Skeletal muscle satellite cell (primary cell): Measurements from ENCODE around the gene CPT1C. TPM values are rescaled to one million over a fixed set of nuclear protein-coding genes. Genes with fewer than 3 reads are reported as not detected.

Experiments
- H3K27me3 ChIP-seq: 2 replicates; pipeline ENCODE4 v1.7.0; 2013; ENCODE audit warnings: low read length; ENCODE audit not compliant: control insufficient read depth, insufficient read depth
- H3K36me3 ChIP-seq: 2 replicates; pipeline ENCODE4 v1.7.0; 2013; ENCODE audit warnings: mild to moderate bottlenecking, control low read depth, low read length; ENCODE audit not compliant: insufficient read depth
- H3K4me1 ChIP-seq: 2 replicates; pipeline ENCODE4 v1.7.0; 2013; ENCODE audit warnings: low read length; ENCODE audit not compliant: control insufficient read depth, insufficient read depth
- H3K4me2 ChIP-seq: 2 replicates; pipeline ENCODE4 v1.7.0; 2013; ENCODE audit warnings: mild to moderate bottlenecking, low read length
- H3K4me3 ChIP-seq: 2 replicates; pipeline ENCODE4 v1.7.0; 2013; ENCODE audit warnings: low read length
- H3K9ac ChIP-seq: 2 replicates; pipeline ENCODE4 v1.7.0; 2013; ENCODE audit warnings: mild to moderate bottlenecking, low read depth, low read length, moderate library complexity
- H3K9me3 ChIP-seq: replicated peaks from 2 replicates; pipeline ENCODE4 v1.7.0; 2013; ENCODE audit warnings: mild to moderate bottlenecking, control low read depth, low read length
- total RNA-seq: library from RNA; depleted of rRNA; stranded (reverse); fragments of >200 nt; gene quantifications from 2 replicates; pipeline ENCODE4 v1.2.3, GENCODE V29; 2012; rRNA removed

CPT1C gene
- 5.7 and 11.4 TPM in 2 replicates for total RNA-seq

DNA sequence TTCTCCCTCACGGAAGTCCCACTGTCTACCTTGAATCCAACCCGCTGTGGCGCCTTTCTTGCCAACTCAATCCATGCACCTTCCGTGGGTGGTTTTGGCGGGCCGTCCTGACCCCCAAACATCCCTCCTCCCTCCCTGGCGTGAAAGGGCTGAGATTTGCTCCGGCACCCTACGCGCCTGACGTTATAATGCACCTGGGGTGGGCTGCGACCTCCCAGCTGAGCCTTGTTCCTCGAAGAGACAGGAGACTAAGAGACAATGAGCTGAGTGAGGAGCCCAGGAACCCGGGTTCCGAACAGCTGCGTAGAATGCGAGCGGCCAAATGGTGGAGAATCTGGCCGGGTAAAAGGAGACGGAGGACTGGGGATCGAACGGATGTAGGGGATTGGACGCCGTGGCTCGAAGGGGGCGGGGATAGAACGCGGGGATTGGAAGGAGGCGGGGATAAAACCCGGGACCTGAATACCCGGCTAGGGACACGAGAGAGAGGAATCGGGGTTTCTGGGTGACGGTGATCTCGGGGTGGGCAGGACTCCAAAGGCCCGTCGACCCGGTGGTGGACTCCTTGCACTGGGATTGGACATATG, at the start of gene CPT1C:
CPT1C (plus strand) TSS at position 461 of the 587 bp plus-strand sequence. CDS start 1,137 bp downstream, outside the sequence.
- no peaks in the 10 kb centered on the region for H3K9me3 ChIP-seq
- peaks cover 16% of the 10 kb centered on the region for H3K36me3 ChIP-seq
- H3K9ac ChIP-seq = peak within 1 kb of the TSS; percentile 49
- peaks cover 19% of the 10 kb centered on the region for H3K4me1 ChIP-seq
- H3K4me3 ChIP-seq = peak within 1 kb of the TSS; percentile 62
- H3K27me3 ChIP-seq = no peaks in the 10 kb centered on the region
- H3K4me2 ChIP-seq = peak within 1 kb of the TSS; percentile 83

DNA sequence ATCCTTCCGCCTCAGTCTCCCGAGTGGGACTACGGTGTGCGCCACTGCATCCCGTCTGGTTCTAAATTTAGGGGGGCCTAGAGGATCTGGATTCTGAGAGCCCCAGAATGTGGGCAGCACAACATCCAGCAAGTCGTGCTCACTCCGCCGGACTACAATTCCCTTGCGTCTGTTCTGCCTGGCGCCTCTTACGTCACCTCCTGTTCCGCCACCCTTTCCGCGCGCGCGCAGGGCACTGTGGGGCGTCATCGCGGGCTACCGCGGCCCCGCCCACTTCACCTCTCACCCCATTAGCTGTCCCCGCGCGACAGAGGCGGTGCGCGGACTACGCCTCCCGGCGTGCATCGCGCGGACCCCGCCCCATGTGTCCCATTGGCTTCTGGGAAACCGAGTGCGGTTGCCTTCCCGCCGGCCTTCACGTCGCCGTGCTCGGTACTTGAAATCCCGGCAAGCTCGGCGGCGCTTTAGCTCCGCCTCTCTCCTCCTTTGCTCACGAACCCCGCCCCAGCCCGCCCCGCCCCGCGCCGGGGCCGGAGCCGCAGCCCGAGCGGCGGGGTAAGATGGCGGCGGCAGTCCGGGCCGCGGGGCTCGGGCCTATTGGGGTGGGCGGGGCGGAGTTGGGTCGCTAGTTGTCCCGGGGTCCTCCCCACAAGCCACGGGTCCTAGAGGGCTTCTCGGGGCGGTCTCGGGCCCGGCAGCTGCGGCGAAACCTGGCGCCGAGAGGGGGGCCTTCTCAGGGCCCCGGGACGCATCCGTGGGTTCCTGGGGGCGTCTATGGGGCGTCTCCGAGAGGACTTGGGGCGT, 49.0 kb upstream of the CPT1C start, which contains the start of gene SCAF1:
SCAF1 (plus strand) TSS at position 522 of the 804 bp plus-strand sequence. CDS start 2,818 bp downstream, outside the sequence.
- Histone ChIP-seq H3K4me3 (peak within 1 kb of the TSS; percentile 88), H3K36me3 (peaks cover 12% of the 10 kb centered on the region), H3K4me1 (peaks cover 35% of the 10 kb centered on the region), H3K9me3 (no peaks in the 10 kb centered on the region), H3K9ac (peak within 1 kb of the TSS; percentile 99), H3K4me2 (peak within 1 kb of the TSS; percentile 98), H3K27me3 (no peaks in the 10 kb centered on the region)

DNA sequence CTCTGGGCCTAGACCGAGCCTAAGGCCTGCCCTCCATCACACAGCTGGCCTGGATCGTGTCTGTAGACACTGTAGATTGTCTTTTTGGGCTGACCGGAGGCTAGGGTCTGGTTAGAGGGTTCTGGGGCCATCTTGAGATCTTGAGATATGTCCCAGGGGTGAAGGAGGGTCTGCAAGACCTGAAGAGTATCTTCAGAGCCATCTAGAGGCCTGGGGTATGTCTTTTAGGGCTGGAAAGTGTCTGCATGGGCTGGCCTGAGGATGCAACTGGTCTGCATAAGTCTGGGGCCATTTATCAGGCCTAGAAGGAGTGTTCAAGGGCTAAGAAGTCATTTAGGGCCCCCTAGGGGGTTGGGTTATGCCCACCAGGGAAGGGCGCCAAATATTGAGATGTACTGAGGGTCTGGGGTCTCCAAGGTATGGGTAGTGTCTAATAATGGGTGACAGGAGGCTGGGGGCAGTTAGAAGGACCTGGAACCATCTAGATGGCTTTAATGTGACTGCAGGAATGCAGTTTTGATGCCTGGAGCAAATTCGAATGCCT, 48.4 kb upstream of the CPT1C start:
- H3K4me2 ChIP-seq = peak overlapping the region; percentile 98
- peaks cover 35% of the 10 kb centered on the region for H3K4me1 ChIP-seq
- peak overlapping the region; percentile 99 for H3K9ac ChIP-seq
- peak overlapping the region; percentile 88 for H3K4me3 ChIP-seq
- no peaks in the 10 kb centered on the region for H3K9me3 ChIP-seq
- H3K27me3 ChIP-seq = no peaks in the 10 kb centered on the region
- peaks cover 18% of the 10 kb centered on the region for H3K36me3 ChIP-seq

DNA sequence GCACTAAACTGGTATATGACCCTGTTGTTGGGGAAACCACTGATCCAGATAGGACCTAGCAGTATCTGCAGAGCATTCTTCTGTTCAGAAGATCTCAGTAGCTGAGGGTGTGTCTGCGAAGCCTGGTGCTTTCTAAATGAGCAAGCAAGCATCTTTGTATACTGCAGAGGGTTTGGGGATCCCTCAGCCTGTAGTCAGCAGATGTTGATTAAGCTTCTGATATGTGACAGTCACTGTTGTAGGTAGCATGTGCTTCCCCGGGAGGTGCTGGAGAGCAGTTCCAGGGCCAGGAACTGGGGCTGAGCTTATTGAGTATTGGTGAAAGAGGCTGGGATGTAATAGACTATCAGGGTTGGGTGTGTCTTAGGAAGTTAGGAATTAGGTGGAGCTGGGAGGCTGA, 47.5 kb upstream of the CPT1C start:
- Histone ChIP-seq H3K4me1 (peaks cover 28% of the 10 kb centered on the region), H3K4me3 (peak overlapping the region; percentile 88)

DNA sequence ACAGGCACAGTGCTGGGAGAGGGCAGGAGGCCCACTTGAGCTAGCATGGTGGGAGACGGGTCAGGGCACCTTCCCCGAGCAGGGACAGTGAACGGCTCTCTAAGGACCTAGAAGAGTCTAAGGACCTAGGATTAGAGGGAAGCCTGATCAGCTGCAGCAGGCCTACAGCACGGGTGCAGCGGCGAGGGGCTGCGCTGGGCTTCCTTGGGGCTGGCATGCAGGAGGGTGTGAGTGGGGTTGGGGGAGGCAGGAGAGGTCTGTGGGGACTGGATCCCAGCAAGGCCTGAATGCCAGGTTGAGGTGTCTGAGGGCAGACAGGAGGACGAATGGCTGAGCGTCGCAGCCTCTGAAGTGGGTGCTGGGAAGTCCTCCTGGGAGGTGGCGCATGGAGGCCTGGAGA, 45.3 kb upstream of the CPT1C start:
- H3K9ac ChIP-seq = no peak overlapping the region
- peaks cover 34% of the 10 kb centered on the region for H3K36me3 ChIP-seq
- H3K4me1 ChIP-seq = peaks cover 23% of the 10 kb centered on the region
- no peaks in the 10 kb centered on the region for H3K27me3 ChIP-seq
- H3K4me2 ChIP-seq = no peak overlapping the region
- no peak overlapping the region for H3K4me3 ChIP-seq
- H3K9me3 ChIP-seq = no peaks in the 10 kb centered on the region

More for the DNA sequence above, 47.5 kb upstream of the CPT1C start:
- Histone ChIP-seq H3K36me3 (peaks cover 18% of the 10 kb centered on the region), H3K9ac (peak overlapping the region; percentile 99), H3K27me3 (no peaks in the 10 kb centered on the region), H3K4me2 (peak overlapping the region; percentile 98), H3K9me3 (no peaks in the 10 kb centered on the region)

DNA sequence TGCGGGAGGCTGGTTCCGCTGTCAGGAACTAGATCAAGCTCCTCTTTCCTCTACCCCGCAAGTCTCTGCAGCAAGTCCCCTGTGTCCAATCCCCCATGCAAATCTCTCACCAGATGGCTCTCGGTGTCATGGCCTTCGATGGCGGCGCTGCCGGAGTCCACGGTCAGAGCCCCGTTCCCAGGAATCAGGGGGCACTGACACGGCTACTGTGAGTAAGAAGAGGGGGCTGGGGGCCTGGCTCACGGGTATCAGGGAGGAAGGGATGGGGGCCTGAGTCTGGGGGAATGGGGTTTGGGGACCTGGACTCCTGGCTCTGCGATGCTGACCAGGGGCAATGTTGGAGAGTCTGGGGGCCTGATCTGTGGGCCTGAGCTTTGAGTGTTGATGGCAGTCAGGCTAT, 44.9 kb upstream of the CPT1C start:
- Histone ChIP-seq H3K9ac (no peak overlapping the region), H3K4me2 (no peak overlapping the region), H3K27me3 (no peaks in the 10 kb centered on the region), H3K9me3 (no peaks in the 10 kb centered on the region), H3K36me3 (peaks cover 35% of the 10 kb centered on the region), H3K4me1 (peaks cover 20% of the 10 kb centered on the region), H3K4me3 (no peak overlapping the region)

DNA sequence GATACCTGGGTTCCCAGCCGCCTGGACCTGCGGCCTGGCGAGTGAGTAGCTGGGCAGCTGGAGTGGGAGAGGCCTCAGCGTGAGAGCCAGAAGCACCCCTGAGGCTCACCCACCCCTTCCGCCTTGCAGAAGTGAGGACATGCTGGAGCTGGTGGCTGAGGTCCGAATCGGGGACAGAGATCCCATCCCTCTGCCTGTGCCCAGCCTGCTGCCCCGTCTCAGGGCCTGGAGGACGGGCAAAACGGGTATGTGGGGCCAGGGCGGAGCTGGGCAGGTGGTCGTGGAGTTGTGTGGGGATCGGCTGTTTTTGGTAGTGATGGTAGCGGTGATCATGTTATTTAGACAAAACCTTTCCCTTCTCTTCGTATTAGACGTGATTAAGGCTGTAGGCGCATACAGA, 44.3 kb upstream of the CPT1C start:
- no peak overlapping the region for H3K4me3 ChIP-seq
- no peak overlapping the region for H3K4me2 ChIP-seq
- H3K36me3 ChIP-seq = peaks cover 37% of the 10 kb centered on the region
- peaks cover 14% of the 10 kb centered on the region for H3K4me1 ChIP-seq
- H3K27me3 ChIP-seq = no peaks in the 10 kb centered on the region
- H3K9ac ChIP-seq = no peak overlapping the region
- H3K9me3 ChIP-seq = no peaks in the 10 kb centered on the region

DNA sequence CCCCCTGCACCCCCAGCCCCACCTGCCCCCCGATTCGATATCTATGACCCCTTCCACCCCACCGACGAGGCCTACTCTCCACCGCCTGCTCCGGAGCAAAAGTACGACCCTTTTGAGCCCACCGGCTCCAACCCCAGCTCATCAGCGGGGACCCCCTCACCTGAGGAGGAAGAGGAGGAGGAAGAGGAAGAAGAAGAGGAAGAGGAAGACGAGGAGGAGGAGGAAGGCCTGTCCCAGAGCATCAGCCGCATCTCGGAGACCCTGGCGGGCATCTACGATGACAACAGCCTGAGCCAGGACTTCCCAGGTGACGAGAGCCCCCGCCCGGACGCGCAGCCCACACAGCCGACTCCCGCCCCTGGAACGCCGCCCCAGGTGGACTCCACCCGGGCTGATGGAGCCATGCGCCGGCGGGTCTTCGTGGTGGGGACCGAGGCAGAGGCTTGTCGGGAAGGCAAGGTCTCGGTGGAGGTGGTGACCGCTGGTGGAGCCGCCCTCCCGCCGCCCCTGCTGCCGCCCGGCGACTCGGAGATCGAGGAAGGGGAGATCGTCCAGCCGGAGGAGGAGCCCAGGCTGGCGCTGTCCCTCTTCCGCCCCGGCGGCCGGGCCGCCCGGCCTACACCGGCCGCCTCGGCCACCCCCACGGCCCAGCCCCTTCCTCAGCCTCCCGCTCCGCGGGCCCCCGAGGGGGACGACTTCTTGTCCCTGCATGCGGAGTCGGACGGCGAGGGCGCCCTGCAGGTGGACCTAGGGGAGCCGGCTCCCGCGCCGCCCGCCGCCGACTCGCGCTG, 39.7 kb upstream of the CPT1C start:
- Histone ChIP-seq H3K9ac (no peak overlapping the region), H3K27me3 (no peaks in the 10 kb centered on the region), H3K4me3 (no peak overlapping the region), H3K4me1 (no peaks in the 10 kb centered on the region), H3K9me3 (no peaks in the 10 kb centered on the region), H3K4me2 (no peak overlapping the region), H3K36me3 (peaks cover 66% of the 10 kb centered on the region)

DNA sequence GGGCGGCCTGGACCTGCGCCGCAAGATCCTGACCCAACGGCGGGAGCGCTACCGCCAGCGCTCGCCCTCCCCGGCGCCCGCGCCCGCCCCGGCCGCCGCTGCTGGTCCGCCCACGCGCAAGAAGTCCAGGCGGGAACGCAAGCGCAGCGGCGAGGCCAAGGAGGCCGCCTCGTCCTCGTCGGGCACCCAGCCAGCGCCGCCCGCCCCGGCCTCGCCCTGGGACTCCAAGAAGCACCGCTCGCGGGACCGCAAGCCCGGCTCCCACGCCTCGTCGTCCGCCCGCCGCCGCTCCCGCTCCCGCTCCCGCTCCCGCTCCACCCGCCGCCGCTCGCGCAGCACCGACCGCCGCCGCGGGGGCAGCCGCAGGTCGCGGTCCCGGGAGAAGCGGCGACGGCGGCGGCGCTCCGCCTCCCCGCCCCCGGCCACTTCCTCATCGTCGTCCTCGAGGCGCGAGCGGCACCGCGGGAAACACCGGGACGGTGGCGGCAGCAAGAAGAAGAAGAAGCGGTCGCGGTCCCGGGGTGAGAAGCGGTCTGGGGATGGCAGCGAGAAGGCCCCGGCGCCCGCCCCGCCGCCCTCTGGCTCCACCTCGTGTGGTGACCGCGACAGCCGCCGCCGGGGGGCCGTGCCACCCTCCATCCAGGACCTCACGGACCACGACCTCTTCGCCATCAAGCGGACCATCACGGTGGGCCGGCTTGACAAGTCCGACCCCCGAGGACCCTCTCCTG, 38.9 kb upstream of the CPT1C start:
- Histone ChIP-seq H3K36me3 (peaks cover 65% of the 10 kb centered on the region), H3K9ac (no peak overlapping the region), H3K4me2 (no peak overlapping the region), H3K4me3 (no peak overlapping the region), H3K4me1 (no peaks in the 10 kb centered on the region), H3K9me3 (no peaks in the 10 kb centered on the region), H3K27me3 (no peaks in the 10 kb centered on the region)

DNA sequence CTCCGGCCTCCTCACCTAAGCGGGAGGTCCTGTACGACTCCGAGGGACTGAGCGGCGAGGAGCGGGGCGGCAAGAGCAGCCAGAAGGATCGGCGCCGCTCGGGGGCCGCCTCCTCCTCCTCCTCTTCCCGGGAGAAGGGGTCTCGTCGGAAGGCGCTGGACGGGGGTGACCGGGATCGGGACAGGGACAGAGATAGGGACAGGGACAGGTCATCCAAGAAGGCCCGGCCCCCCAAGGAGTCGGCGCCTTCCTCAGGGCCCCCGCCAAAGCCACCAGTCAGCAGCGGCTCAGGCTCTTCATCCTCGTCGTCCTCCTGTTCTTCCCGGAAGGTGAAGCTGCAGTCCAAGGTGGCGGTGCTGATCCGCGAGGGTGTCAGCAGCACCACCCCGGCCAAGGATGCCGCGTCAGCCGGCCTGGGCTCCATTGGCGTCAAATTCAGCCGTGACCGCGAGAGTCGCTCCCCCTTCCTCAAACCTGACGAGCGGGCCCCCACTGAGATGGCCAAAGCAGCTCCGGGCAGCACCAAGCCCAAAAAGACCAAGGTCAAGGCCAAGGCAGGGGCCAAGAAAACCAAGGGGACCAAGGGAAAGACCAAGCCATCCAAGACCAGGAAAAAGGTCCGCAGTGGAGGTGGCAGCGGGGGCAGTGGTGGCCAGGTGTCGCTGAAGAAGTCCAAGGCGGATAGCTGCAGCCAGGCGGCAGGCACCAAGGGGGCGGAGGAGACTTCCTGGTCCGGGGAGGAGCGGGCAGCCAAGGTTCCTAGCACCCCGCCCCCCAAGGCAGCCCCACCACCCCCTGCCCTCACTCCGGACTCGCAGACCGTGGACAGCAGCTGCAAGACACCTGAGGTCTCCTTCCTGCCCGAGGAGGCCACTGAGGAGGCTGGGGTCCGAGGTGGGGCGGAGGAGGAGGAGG, 38.1 kb upstream of the CPT1C start:
- Histone ChIP-seq H3K9me3 (no peaks in the 10 kb centered on the region), H3K4me3 (no peak overlapping the region), H3K4me2 (no peak overlapping the region), H3K4me1 (no peaks in the 10 kb centered on the region), H3K27me3 (no peaks in the 10 kb centered on the region), H3K9ac (no peak overlapping the region), H3K36me3 (peaks cover 66% of the 10 kb centered on the region)
